Neural progenitor cell (in vitro differentiated cells): Measurements from ENCODE around the gene C1QC. TPM values are rescaled to one million over a fixed set of nuclear protein-coding genes. Genes with fewer than 3 reads are reported as not detected.

ENCODE experiments used
- DNase-seq: peaks from one replicate; pipeline ENCODE4 v3.0.0-alpha.2; 2016; ENCODE audit warnings: low spot score
- H2AFZ ChIP-seq: fragments of 200-600 bp; sonication (generic); replicated peaks from 2 replicates; pipeline ENCODE4 v1.6.1; 2016; ENCODE audit warnings: antibody characterized with exemption
- H3F3A ChIP-seq: fragments of 200-600 bp; sonication (generic); 2 replicates; pipeline ENCODE4 v1.6.1; 2016; ENCODE audit warnings: antibody characterized with exemption, low read depth
- H3K27ac ChIP-seq: fragments of 200-600 bp; sonication (generic); 2 replicates; pipeline ENCODE4 v1.5.1; 2016; ENCODE audit warnings: mild to moderate bottlenecking
- H3K27me3 ChIP-seq: fragments of 200-600 bp; sonication (generic); 2 replicates; pipeline ENCODE4 v1.6.1; 2016; ENCODE audit warnings: mild to moderate bottlenecking, moderate library complexity
- H3K36me3 ChIP-seq: fragments of 200-600 bp; sonication (generic); 2 replicates; pipeline ENCODE4 v1.5.1; 2016
- H3K4me1 ChIP-seq: fragments of 200-600 bp; sonication (generic); 2 replicates; pipeline ENCODE4 v1.6.1; 2016; ENCODE audit warnings: mixed run types
- H3K4me2 ChIP-seq: fragments of 200-600 bp; sonication (generic); 2 replicates; pipeline ENCODE4 v1.6.1; 2016
- H3K4me3 ChIP-seq: fragments of 200-600 bp; sonication (generic); 2 replicates; pipeline ENCODE4 v1.5.1; 2016
- H3K79me2 ChIP-seq: fragments of 200-600 bp; sonication (generic); 2 replicates; pipeline ENCODE4 v1.6.1; 2016; ENCODE audit warnings: low read depth
- H3K9ac ChIP-seq: fragments of 200-600 bp; sonication (generic); 2 replicates; pipeline ENCODE4 v1.6.1; 2016
- H3K9me3 ChIP-seq: fragments of 200-600 bp; sonication (generic); 2 replicates; pipeline ENCODE4 v1.5.1; 2016; ENCODE audit warnings: low read depth
- H4K20me1 ChIP-seq: fragments of 200-600 bp; sonication (generic); 2 replicates; pipeline ENCODE4 v1.6.1; 2016; ENCODE audit warnings: low read depth
- H3K27ac Mint-ChIP-seq: 3 replicates; pipeline ENCODE4 v1.8.0; 2021; ENCODE audit warnings: mixed read lengths
- H3K27me3 Mint-ChIP-seq: 2 replicates; pipeline ENCODE4 v1.8.0; 2022; ENCODE audit warnings: low read depth, mild to moderate bottlenecking, inconsistent platforms, moderate library complexity, mixed read lengths; ENCODE audit not compliant: insufficient read depth
- H3K36me3 Mint-ChIP-seq: 3 replicates; pipeline ENCODE4 v1.8.0; 2021; ENCODE audit warnings: mixed read lengths
- H3K4me1 Mint-ChIP-seq: 3 replicates; pipeline ENCODE4 v1.8.0; 2021; ENCODE audit warnings: mixed read lengths
- H3K4me3 Mint-ChIP-seq: 3 replicates; pipeline ENCODE4 v1.8.0; 2021; ENCODE audit warnings: mild to moderate bottlenecking, moderate library complexity, mixed read lengths
- H3K9me3 Mint-ChIP-seq: 3 replicates; pipeline ENCODE4 v1.8.0; 2020; ENCODE audit warnings: mixed read lengths
- CTCF ChIP-seq: fragments of 200-600 bp; sonication (generic); IDR thresholded peaks from 2 replicates; pipeline ENCODE4 v1.5.1; 2017; ENCODE audit warnings: antibody characterized with exemption, mild to moderate bottlenecking
- EZH2 ChIP-seq: fragments of 200-600 bp; sonication (generic); IDR thresholded peaks from 2 replicates; pipeline ENCODE4 v1.6.1; 2017; ENCODE audit warnings: antibody characterized with exemption, mild to moderate bottlenecking, moderate library complexity
- EZH2phosphoT487 ChIP-seq: fragments of 200-600 bp; sonication (generic); IDR thresholded peaks from 2 replicates; pipeline ENCODE4 v1.6.1; 2017; ENCODE audit warnings: antibody characterized with exemption
- microRNA-seq: library from miRNA; unstranded; fragments of <30 nt; microRNA quantifications from one replicate; pipeline ENCODE4, GENCODE V29; 2016
- small RNA-seq: library from RNA; depleted of rRNA; stranded (forward); fragments of <200 nt; gene quantifications from one replicate; pipeline ENCODE3, GENCODE V24; 2015
- total RNA-seq: library from RNA; depleted of rRNA; stranded (reverse); fragments of >200 nt; gene quantifications from 2 replicates; pipeline ENCODE4 v1.2.3, GENCODE V29; 2015; ENCODE audit warnings: low replicate concordance

C1QC gene
- total RNA-seq, 1 donor from 2014 or later: not detected

- Histone ChIP-seq H3K4me1 (peaks cover 21% of the 10 kb centered on the region), H3K27me3 (no peaks in the 10 kb centered on the region), H3K36me3 (no peaks in the 10 kb centered on the region), H3F3A (peaks cover 5% of the 10 kb centered on the region), H3K9me3 (no peaks in the 10 kb centered on the region), H3K4me3 (no peak overlapping the region), H4K20me1 (no peaks in the 10 kb centered on the region), H3K79me2 (no peaks in the 10 kb centered on the region), H2AFZ (no peak overlapping the region), H3K4me2 (peak overlapping the region; percentile 14), H3K27ac (no peak overlapping the region), H3K9ac (no peak overlapping the region)
- Mint-ChIP-seq H3K4me3 (no peak overlapping the region), H3K27me3 (peaks cover 7% of the 10 kb centered on the region), H3K36me3 (no peaks in the 10 kb centered on the region), H3K27ac (peak overlapping the region; percentile 82), H3K4me1 (peaks cover 32% of the 10 kb centered on the region), H3K9me3 (no peaks in the 10 kb centered on the region)
- TF ChIP-seq CTCF (no peak), EZH2phosphoT487 (no peak), EZH2 (no peak)
- DNase-seq: peak; percentile 47
Measured at GRCh38 chr1:22691031-22691753, 47.8 kb downstream of the C1QC start.

GRCh38 chr1:22694172-22694571 lies 50.7 kb downstream of the C1QC start:
- Histone ChIP-seq H3K4me1 (peaks cover 20% of the 10 kb centered on the region), H2AFZ (no peak overlapping the region), H3K9ac (no peak overlapping the region), H3F3A (peaks cover 4% of the 10 kb centered on the region), H3K27me3 (no peaks in the 10 kb centered on the region), H3K4me2 (no peak overlapping the region), H3K9me3 (no peaks in the 10 kb centered on the region), H3K79me2 (no peaks in the 10 kb centered on the region), H3K4me3 (no peak overlapping the region), H3K36me3 (no peaks in the 10 kb centered on the region), H4K20me1 (no peaks in the 10 kb centered on the region), H3K27ac (no peak overlapping the region)
- peaks cover 34% of the 10 kb centered on the region for H3K4me1 Mint-ChIP-seq
- H3K27ac Mint-ChIP-seq: peak overlapping the region; percentile 27
- no peak for DNase-seq
- no peak overlapping the region for H3K4me3 Mint-ChIP-seq
- TF ChIP-seq CTCF: no peak
- TF ChIP-seq EZH2phosphoT487: no peak
- TF ChIP-seq EZH2: no peak
- H3K27me3 Mint-ChIP-seq: peaks cover 5% of the 10 kb centered on the region
- H3K9me3 Mint-ChIP-seq: no peaks in the 10 kb centered on the region
- H3K36me3 Mint-ChIP-seq: no peaks in the 10 kb centered on the region

- H3K9ac ChIP-seq: no peak overlapping the region
- no peak overlapping the region for H3K27ac ChIP-seq
- Mint-ChIP-seq H3K27me3 (peaks cover 5% of the 10 kb centered on the region), H3K36me3 (no peaks in the 10 kb centered on the region), H3K9me3 (no peaks in the 10 kb centered on the region), H3K27ac (no peak overlapping the region), H3K4me1 (peaks cover 20% of the 10 kb centered on the region), H3K4me3 (no peak overlapping the region)
- TF ChIP-seq EZH2: no peak
- TF ChIP-seq EZH2phosphoT487: no peak
- no peak for TF ChIP-seq CTCF
- H3K27me3 ChIP-seq: no peaks in the 10 kb centered on the region
- H3K79me2 ChIP-seq: no peaks in the 10 kb centered on the region
- peaks cover 9% of the 10 kb centered on the region for H3K4me1 ChIP-seq
- H3K4me2 ChIP-seq: no peak overlapping the region
- DNase-seq: no peak
- H3K4me3 ChIP-seq: no peak overlapping the region
- no peak overlapping the region for H2AFZ ChIP-seq
- no peaks in the 10 kb centered on the region for H3K36me3 ChIP-seq
- no peaks in the 10 kb centered on the region for H3K9me3 ChIP-seq
- H3F3A ChIP-seq: no peaks in the 10 kb centered on the region
- H4K20me1 ChIP-seq: no peaks in the 10 kb centered on the region
Measured at GRCh38 chr1:22696610-22697009, 53.2 kb downstream of the C1QC start.

Small RNA genes within 50 kb of the gene (microRNA-seq; reads per million reads assigned to microRNA genes)
- gene MIR6127: not detected

Small RNA genes within 50 kb of the gene (small RNA-seq; reads per million reads assigned to genes)
- not detected for gene MIR6127

Other genes with a start within 250 kb of the C1QC start
- 14.9 and 15.7 TPM in 2 replicates for gene ZBTB40, start 191.8 kb upstream of the C1QC start, total RNA-seq
- gene EPHA8, start 80.1 kb upstream of the C1QC start, total RNA-seq: 0.46 TPM in 1 of 2 replicates, not detected in the other
- not detected in 2 replicates for gene C1QA, start 7.0 kb upstream of the C1QC start, total RNA-seq
- gene C1QB, start 9.6 kb downstream of the C1QC start, total RNA-seq: not detected in 2 replicates
- 38.3 and 80.2 TPM in 2 replicates for gene EPHB2, start 67.2 kb downstream of the C1QC start, total RNA-seq